AG04449 (cell line): ENCODE results near the gene USP36.

Experiments used
- CTCF ChIA-PET: fragments of 350-600 bp; formaldehyde crosslinking; extraction: SDS; loops from one replicate; lab custom pipeline; 2021; ENCODE audit warnings: antibody characterized with exemption; lab: Yijun Ruan, JAX
- POLR2A ChIA-PET: fragments of 400-600, 350-600 bp; formaldehyde crosslinking; extraction: SDS; loops from one replicate; lab custom pipeline; 2020; ENCODE audit warnings: antibody characterized with exemption, inconsistent platforms; lab: Yijun Ruan, JAX
- DNase-seq: peaks from one replicate; pipeline ENCODE4 v3.0.0-alpha.2; 2010; ENCODE audit warnings: low read depth, low spot score
- H3K4me3 ChIP-seq: 2 replicates; pipeline ENCODE4 v1.5.1; 2011; ENCODE audit warnings: low read depth, mild to moderate bottlenecking, control low read depth, low read length
- CTCF ChIP-seq: IDR thresholded peaks from one replicate; pipeline ENCODE4 v1.5.1; 2011; ENCODE audit warnings: mild to moderate bottlenecking, moderate library complexity, low read length, control low read depth, inconsistent platforms; ENCODE audit not compliant: insufficient read depth; ENCODE audit errors: missing control alignments

Gene USP36

GRCh38 chr17:78787444-78787843 is 53.2 kb downstream of the USP36 start:
- H3K4me3 ChIP-seq = no peak overlapping the region
- DNase-seq = no peak
- no peak for TF ChIP-seq CTCF
- CTCF ChIA-PET = interaction anchor here (1.2 to 1.3 kb wide), 2 partner anchors 12 to 184 kb away, joined by 3 to 4 read pairs; no protein-coding TSS in a partner anchor
- POLR2A ChIA-PET = no interaction called here

GRCh38 chr17:78785663-78786057 is 55.0 kb downstream of the USP36 start:
- CTCF ChIA-PET = interaction anchor here (1.1 to 1.8 kb wide), 2 partner anchors 13 to 77 kb away, joined by 3 to 8 read pairs; no protein-coding TSS in a partner anchor
- no peak overlapping the region for H3K4me3 ChIP-seq
- no peak for TF ChIP-seq CTCF
- no peak for DNase-seq
- POLR2A ChIA-PET = no interaction called here

GRCh38 chr17:78785011-78785662 is 55.5 kb downstream of the USP36 start:
- DNase-seq = no peak
- CTCF ChIA-PET = interaction anchor here (1.1 to 1.8 kb wide), 2 partner anchors 14 to 76 kb away, joined by 3 to 8 read pairs; no protein-coding TSS in a partner anchor
- TF ChIP-seq CTCF = no peak
- POLR2A ChIA-PET = no interaction called here
- H3K4me3 ChIP-seq = no peak overlapping the region

DNA sequence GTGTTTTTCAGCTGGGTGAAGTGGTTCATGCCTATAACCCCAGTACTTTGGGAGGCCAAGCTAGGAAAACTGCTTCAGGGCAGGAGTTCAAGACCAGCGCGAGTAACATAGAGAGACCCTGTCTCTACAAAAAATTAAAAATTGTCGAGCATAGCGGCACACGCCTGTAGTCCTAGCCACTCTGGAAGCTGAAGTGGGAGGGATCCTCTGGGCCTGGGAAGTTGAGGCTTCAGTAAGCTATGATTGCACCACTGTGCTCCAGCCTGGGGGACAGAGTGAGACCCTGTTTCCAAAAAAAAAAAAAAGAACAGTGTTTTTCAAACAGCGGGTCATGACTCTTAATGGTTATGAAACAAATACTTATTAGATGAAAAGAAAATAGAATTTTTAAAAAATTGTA is 56.3 kb downstream of the USP36 start:
- no peak for TF ChIP-seq CTCF
- no peak overlapping the region for H3K4me3 ChIP-seq
- ChIA-PET POLR2A (no interaction called here), CTCF (interaction anchor here (1.8 kb wide), 1 partner anchor 15 kb away, joined by 8 read pairs; no protein-coding TSS in a partner anchor)
- DNase-seq = no peak

GRCh38 chr17:78783711-78784324 is 56.8 kb downstream of the USP36 start:
- no peak overlapping the region for H3K4me3 ChIP-seq
- TF ChIP-seq CTCF = no peak
- ChIA-PET CTCF (interaction anchor here (0.8 kb wide), 1 partner anchor 21 kb away, joined by 3 read pairs; no protein-coding TSS in a partner anchor), POLR2A (no interaction called here)
- no peak for DNase-seq

DNA sequence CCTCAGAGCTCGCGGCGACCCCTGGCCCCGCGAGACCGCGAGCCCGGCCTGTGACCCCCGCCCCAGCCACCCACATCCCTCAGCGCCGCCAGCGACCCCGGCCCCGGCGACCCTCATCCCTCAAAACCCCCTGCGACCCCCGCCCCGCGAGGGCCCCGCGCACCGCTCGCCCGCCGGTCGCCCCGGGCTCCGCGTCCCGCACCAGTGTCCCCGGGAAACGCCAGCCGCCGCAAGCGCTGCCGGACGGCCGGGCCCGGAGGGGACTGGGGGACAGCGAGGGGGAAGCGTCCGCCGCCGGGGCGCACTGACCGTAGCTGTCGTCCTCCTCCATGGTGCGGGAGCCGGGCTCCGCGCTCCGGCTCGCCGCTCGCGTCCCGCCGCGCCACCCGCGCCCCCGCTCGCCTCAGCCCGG is 58.7 kb downstream of the USP36 start, which contains the start of gene CYTH1:
Gene CYTH1, minus strand, starts transcription at position 381 of the 412 bp plus-strand sequence. Its CDS starts 50 bp downstream, at position 331.
- peak within 1 kb of the TSS; percentile 83 for H3K4me3 ChIP-seq
- POLR2A ChIA-PET = no interaction called here
- no peak for DNase-seq
- CTCF ChIA-PET = interaction anchor here (1.3 kb wide), 1 partner anchor 13 kb away, joined by 5 read pairs; no protein-coding TSS in a partner anchor
- no peak for TF ChIP-seq CTCF
